HEK293 (cell line): ENCODE results near the gene PEAK3.

Source experiments
- CTCF ChIP-seq: fragments of 450-650 bp; formaldehyde crosslinking; IDR thresholded peaks from 2 replicates; pipeline ENCODE4 v1.5.1; 2016; ENCODE audit warnings: missing biosample characterization, missing genetic modification characterization
- GFI1B ChIP-seq: fragments of 450-650 bp; formaldehyde crosslinking; IDR thresholded peaks from 2 replicates; pipeline ENCODE4 v1.5.1; 2016; ENCODE audit warnings: missing biosample characterization, missing genetic modification characterization
- REST ChIP-seq: fragments of 450-650 bp; formaldehyde crosslinking; IDR thresholded peaks from 2 replicates; pipeline ENCODE4 v1.5.1; 2016; ENCODE audit warnings: missing biosample characterization, missing genetic modification characterization
- SALL2 ChIP-seq: fragments of 450-650 bp; formaldehyde crosslinking; IDR thresholded peaks from 2 replicates; pipeline ENCODE4 v1.5.0; 2017; ENCODE audit warnings: missing biosample characterization, mild to moderate bottlenecking, missing genetic modification characterization, borderline replicate concordance
- ZBTB10 ChIP-seq: fragments of 450-650 bp; formaldehyde crosslinking; IDR thresholded peaks from 2 replicates; pipeline ENCODE4 v1.5.1; 2016; ENCODE audit warnings: missing biosample characterization, missing genetic modification characterization
- ZNF18 ChIP-seq: fragments of 450-650 bp; formaldehyde crosslinking; IDR thresholded peaks from 2 replicates; pipeline ENCODE4 v1.5.1; 2016; ENCODE audit warnings: missing biosample characterization, missing genetic modification characterization
- ZNF223 ChIP-seq: fragments of 450-650 bp; formaldehyde crosslinking; IDR thresholded peaks from 2 replicates; pipeline ENCODE4 v1.5.1; 2016; ENCODE audit warnings: missing biosample characterization, missing genetic modification characterization
- ZNF248 ChIP-seq: fragments of 450-650 bp; formaldehyde crosslinking; IDR thresholded peaks from 2 replicates; pipeline ENCODE4 v1.5.1; 2017; ENCODE audit warnings: missing biosample characterization, missing genetic modification characterization
- ZNF350 ChIP-seq: fragments of 450-650 bp; formaldehyde crosslinking; IDR thresholded peaks from 2 replicates; pipeline ENCODE4 v1.5.0; 2017; ENCODE audit warnings: missing biosample characterization, mild to moderate bottlenecking, missing genetic modification characterization
- ZNF423 ChIP-seq: fragments of 450-650 bp; formaldehyde crosslinking; IDR thresholded peaks from 2 replicates; pipeline ENCODE4 v1.5.1; 2016; ENCODE audit warnings: missing biosample characterization, missing genetic modification characterization
- ZNF529 ChIP-seq: fragments of 450-650 bp; formaldehyde crosslinking; IDR thresholded peaks from 2 replicates; pipeline ENCODE4 v1.5.1; 2017; ENCODE audit warnings: missing genetic modification characterization, missing biosample characterization; ENCODE audit not compliant: insufficient replicate concordance

- TF ChIP-seq ZNF423: no peak
- TF ChIP-seq ZNF529 (tag by site-specific recombination): no peak
- no peak for TF ChIP-seq ZNF223
- TF ChIP-seq CTCF (tag by site-specific recombination): no peak
- no peak for TF ChIP-seq REST
- no peak for TF ChIP-seq ZNF350 (tag by site-specific recombination)
- no peak for TF ChIP-seq GFI1B
- TF ChIP-seq ZNF18: no peak
- no peak for TF ChIP-seq ZNF248 (tag by site-specific recombination)
- no peak for TF ChIP-seq ZBTB10 (tag by site-specific recombination)
- no peak for TF ChIP-seq SALL2 (tag by site-specific recombination)
Measured at GRCh38 chr19:2237869-2238153, 44.2 kb downstream of the PEAK3 start.
